BE2C (cell line): ENCODE data around the gene MBD3L4. TPM values are rescaled to one million over a fixed set of nuclear protein-coding genes. Genes with fewer than 3 reads are reported as not detected.
"Not testable (repeated sequence)": the region's sequence is repeated elsewhere in the genome, so short reads cannot be mapped to it uniquely, and the experiment has no call there.

ENCODE experiments used
- DNase-seq: peaks from one replicate; pipeline ENCODE4 v3.0.0-alpha.2; 2020
- H3K27me3 ChIP-seq: fragments of 250-450 bp; sonication (Bioruptor Pico); 2 replicates; pipeline ENCODE4 v1.5.1; 2020; ENCODE audit warnings: mild to moderate bottlenecking
- H3K36me3 ChIP-seq: fragments of 250-450 bp; sonication (Bioruptor Pico); 2 replicates; pipeline ENCODE4 v1.5.1; 2020; ENCODE audit warnings: mild to moderate bottlenecking
- H3K4me1 ChIP-seq: fragments of 250-450 bp; sonication (Bioruptor Pico); 2 replicates; pipeline ENCODE4 v1.5.1; 2020
- H3K4me3 ChIP-seq: 2 replicates; pipeline ENCODE4 v1.5.1; 2011; ENCODE audit warnings: low read depth, low read length
- H3K9me3 ChIP-seq: fragments of 250-450 bp; sonication (Bioruptor Pico); 2 replicates; pipeline ENCODE4 v1.5.1; 2020
- CTCF ChIP-seq: IDR thresholded peaks from 2 replicates; pipeline ENCODE4 v1.5.1; 2012; ENCODE audit warnings: mild to moderate bottlenecking, low read depth, low read length
- polyA plus RNA-seq: library from polyadenylated mRNA; unstranded; fragments of >200 nt; gene quantifications from one replicate; pipeline ENCODE4 v1.2.1, GENCODE V29; 2012; ENCODE audit warnings: low read depth, missing spikeins; ENCODE audit not compliant: insufficient read length, insufficient read depth

MBD3L4 gene
- polyA plus RNA-seq, result not detected

GRCh38 chr19:7040079-7040478, at the start of gene MBD3L4:
TSS of gene MBD3L4 (minus strand) at chr19:7040179. CDS start at chr19:7040144, 35 bp downstream.
- H3K4me3 ChIP-seq, H3K27me3 ChIP-seq, DNase-seq, H3K4me1 ChIP-seq, H3K36me3 ChIP-seq, H3K9me3 ChIP-seq: not testable (repeated sequence)

GRCh38 chr19:7088999-7089398, 49.0 kb upstream of the MBD3L4 start:
- no peak for DNase-seq
- H3K36me3 ChIP-seq, result peaks cover 9% of the 10 kb centered on the region
- H3K4me3 ChIP-seq, result no peak overlapping the region
- H3K9me3 ChIP-seq, result peaks cover 1% of the 10 kb centered on the region; the same call in 1 of the 2 replicates
- H3K4me1 ChIP-seq, result no peaks in the 10 kb centered on the region
- no peaks in the 10 kb centered on the region for H3K27me3 ChIP-seq
- no peak for TF ChIP-seq CTCF

GRCh38 chr19:7083076-7083956, 43.3 kb upstream of the MBD3L4 start:
- peaks cover 62% of the 10 kb centered on the region for H3K36me3 ChIP-seq
- no peaks in the 10 kb centered on the region for H3K4me1 ChIP-seq
- H3K27me3 ChIP-seq, result no peaks in the 10 kb centered on the region
- TF ChIP-seq CTCF, result no peak
- peaks cover 17% of the 10 kb centered on the region for H3K9me3 ChIP-seq
- H3K4me3 ChIP-seq, result no peak overlapping the region
- DNase-seq, result no peak

GRCh38 chr19:7078008-7078407, 38.0 kb upstream of the MBD3L4 start:
- H3K36me3 ChIP-seq, result peaks cover 80% of the 10 kb centered on the region
- DNase-seq, result no peak
- no peaks in the 10 kb centered on the region for H3K4me1 ChIP-seq
- no peak for TF ChIP-seq CTCF
- no peak overlapping the region for H3K4me3 ChIP-seq
- no peaks in the 10 kb centered on the region for H3K27me3 ChIP-seq
- H3K9me3 ChIP-seq, result peaks cover 6% of the 10 kb centered on the region

- no peaks in the 10 kb centered on the region for H3K27me3 ChIP-seq
- H3K4me3 ChIP-seq, result no peak overlapping the region
- peaks cover 3% of the 10 kb centered on the region; the same call in 1 of the 2 replicates for H3K9me3 ChIP-seq
- H3K4me1 ChIP-seq, result no peaks in the 10 kb centered on the region
- DNase-seq, result no peak
- peaks cover 69% of the 10 kb centered on the region for H3K36me3 ChIP-seq
- TF ChIP-seq CTCF, result no peak
Observed at GRCh38 chr19:7076151-7076550, 36.2 kb upstream of the MBD3L4 start.

GRCh38 chr19:7074705-7075282, 34.8 kb upstream of the MBD3L4 start:
- Histone ChIP-seq H3K9me3 (peaks cover 3% of the 10 kb centered on the region; the same call in 1 of the 2 replicates), H3K4me1 (no peaks in the 10 kb centered on the region), H3K36me3 (peaks cover 55% of the 10 kb centered on the region), H3K27me3 (no peaks in the 10 kb centered on the region), H3K4me3 (no peak overlapping the region)
- no peak for DNase-seq
- no peak for TF ChIP-seq CTCF
